Astrocyte (in vitro differentiated cells and primary cell): Measurements from ENCODE around the gene ARHGEF26.

Source experiments
- CTCF ChIP-seq: IDR thresholded peaks from 2 replicates; pipeline ENCODE4 v1.5.1; 2011; ENCODE audit warnings: low read depth, mild to moderate bottlenecking, inconsistent platforms, low read length, moderate library complexity; ENCODE audit not compliant: insufficient read depth
- EZH2 ChIP-seq: IDR thresholded peaks from 2 replicates; pipeline ENCODE4 v1.6.1; 2012; ENCODE audit warnings: mild to moderate bottlenecking, low read length, inconsistent platforms; ENCODE audit not compliant: insufficient read depth

GRCh38 chr3:154164387-154164786, 43.2 kb downstream of the ARHGEF26 start:
- TF ChIP-seq CTCF (no peak), EZH2 (no peak)
